C4-2B (cell line): ENCODE measurements around the gene WNT7B.

Experiments used
- H3K27ac ChIP-seq: fragments of 450-650 bp; 2 replicates; pipeline ENCODE4 v1.5.1; 2017
- ZFX ChIP-seq: fragments of 450-650 bp; IDR thresholded peaks from 2 replicates; pipeline ENCODE4 v1.6.1; 2017
- TF ChIP-seq, protein P1 (sequence below): fragments of 450-650 bp; conservative IDR thresholded peaks from 2 replicates; pipeline ENCODE4 v1.5.1; 2017; ENCODE audit warnings: mild to moderate bottlenecking

The WNT7B gene

DNA sequence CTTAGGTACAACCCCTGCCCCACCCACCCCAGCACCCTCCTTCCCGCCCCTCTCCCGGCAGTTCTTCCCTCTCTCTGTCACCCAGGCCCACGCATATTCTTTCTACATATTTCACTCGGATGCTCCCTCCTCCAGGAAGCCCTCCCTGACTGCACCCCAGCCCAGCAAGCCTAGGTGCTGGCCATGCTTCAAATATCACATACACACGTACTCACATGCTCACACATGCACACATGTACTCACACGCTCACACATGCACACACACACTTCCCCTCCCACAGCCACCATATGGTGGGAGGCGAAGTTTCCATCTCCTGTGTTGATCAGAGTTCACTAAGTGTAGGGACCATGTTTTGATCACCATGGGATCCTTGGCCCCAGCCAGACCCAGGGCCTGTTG, 90.4 kb downstream of the WNT7B start:
- TF ChIP-seq ZFX = no peak
- TF ChIP-seq, protein P1, sequence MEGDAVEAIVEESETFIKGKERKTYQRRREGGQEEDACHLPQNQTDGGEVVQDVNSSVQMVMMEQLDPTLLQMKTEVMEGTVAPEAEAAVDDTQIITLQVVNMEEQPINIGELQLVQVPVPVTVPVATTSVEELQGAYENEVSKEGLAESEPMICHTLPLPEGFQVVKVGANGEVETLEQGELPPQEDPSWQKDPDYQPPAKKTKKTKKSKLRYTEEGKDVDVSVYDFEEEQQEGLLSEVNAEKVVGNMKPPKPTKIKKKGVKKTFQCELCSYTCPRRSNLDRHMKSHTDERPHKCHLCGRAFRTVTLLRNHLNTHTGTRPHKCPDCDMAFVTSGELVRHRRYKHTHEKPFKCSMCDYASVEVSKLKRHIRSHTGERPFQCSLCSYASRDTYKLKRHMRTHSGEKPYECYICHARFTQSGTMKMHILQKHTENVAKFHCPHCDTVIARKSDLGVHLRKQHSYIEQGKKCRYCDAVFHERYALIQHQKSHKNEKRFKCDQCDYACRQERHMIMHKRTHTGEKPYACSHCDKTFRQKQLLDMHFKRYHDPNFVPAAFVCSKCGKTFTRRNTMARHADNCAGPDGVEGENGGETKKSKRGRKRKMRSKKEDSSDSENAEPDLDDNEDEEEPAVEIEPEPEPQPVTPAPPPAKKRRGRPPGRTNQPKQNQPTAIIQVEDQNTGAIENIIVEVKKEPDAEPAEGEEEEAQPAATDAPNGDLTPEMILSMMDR = no peak
- peak overlapping the region; percentile 95 for H3K27ac ChIP-seq

DNA sequence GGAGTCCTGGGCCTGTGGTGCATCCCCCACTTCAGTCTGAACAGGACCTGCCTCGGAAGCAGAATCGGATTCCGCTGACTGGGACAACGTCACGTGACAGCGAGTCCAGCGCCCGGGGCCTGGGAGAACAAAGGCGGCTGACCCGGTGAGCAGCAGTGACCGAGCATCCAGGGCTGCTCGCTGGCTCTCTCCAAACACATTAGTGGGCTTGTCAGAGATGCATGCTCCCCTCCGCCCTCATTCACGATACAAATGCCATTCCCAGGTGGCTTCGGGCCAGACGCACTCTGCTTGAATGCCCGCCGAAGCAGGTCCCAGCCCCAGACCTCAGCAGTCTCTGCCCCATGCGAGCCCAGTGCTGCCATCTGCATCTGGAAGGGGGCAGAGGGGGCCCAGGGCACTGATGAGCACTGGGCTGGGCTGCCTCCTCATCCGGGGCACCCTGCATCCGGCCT, 91.0 kb downstream of the WNT7B start:
- TF ChIP-seq ZFX = no peak
- TF ChIP-seq, protein P1 = no peak
- H3K27ac ChIP-seq = no peak overlapping the region

DNA sequence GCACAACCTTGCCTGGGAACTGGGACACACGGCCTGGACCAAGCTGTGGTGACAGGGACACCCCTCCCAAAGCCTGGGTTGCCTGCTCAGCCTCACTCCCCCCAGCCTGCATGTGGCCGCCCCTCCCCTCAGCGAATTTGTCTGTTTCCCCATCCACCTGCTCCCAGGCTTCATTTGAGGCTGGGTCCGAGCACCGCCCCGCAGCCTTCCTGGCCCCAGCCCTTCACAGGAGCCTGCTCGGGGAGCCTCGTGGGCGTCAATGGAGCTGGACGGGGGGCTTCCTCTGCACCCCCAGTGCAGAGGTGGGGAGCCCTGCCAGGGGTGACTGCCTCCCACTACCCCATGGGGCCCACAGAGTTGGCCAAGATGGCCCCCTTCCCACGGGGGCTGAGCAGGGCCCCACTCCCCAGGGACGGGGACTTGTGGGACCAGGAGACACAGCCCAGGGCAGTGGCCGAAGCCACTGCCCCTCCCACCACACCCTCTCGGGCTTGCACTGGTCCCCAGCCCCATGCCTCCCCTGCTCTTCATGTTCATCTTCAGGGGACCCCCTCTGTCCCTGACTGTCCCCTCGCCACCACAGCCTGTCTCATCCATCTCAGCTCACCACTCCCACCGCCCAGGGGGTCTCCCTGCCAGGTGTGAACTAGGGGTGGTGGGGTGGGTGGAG, 91.7 kb downstream of the WNT7B start:
- TF ChIP-seq ZFX = no peak
- TF ChIP-seq, protein P1 = no peak
- H3K27ac ChIP-seq = no peak overlapping the region

DNA sequence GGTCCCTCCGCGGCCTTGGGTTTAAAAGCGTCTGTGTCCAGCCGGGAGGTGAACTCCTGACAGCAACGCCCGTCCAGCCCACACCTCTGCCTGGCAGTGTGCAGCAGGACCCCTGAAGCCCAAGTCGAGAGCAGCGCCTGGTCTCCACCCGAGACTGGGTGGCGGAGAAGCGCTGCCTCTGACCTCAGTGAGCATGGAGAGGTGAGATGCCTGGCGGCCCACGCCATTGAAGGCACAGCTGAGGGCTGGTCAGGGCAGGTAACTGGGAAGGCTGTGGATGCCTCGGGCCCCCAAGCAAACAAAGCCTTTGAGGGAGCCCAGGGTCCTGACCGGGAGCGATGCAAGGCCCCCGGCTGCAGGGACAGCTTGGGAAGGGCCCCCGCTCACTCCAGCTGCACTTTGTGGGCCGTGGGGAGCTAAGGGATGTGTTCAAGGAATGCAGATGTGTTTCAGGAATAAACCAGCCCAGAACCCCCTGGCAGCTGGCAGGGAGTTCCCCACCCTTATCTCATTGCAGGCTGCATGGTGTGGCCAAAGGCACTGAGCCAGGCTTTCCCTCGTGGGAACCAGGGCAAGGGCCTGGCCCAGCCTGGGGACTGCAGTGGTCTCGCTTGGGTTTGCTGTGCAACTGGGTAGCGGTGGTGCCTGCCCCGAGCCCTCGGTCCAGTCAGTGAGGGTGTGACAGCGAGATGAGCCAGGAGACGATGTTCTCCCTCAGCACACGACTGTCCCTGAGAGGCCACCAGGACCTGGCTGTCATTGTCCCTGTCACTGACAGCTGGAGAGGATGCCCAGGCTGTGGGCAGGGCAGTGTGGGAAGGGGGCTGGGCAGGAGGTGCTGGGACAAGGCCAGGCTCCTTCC, 92.5 kb downstream of the WNT7B start:
- H3K27ac ChIP-seq = no peak overlapping the region
- TF ChIP-seq, protein P1 = no peak
- no peak for TF ChIP-seq ZFX

DNA sequence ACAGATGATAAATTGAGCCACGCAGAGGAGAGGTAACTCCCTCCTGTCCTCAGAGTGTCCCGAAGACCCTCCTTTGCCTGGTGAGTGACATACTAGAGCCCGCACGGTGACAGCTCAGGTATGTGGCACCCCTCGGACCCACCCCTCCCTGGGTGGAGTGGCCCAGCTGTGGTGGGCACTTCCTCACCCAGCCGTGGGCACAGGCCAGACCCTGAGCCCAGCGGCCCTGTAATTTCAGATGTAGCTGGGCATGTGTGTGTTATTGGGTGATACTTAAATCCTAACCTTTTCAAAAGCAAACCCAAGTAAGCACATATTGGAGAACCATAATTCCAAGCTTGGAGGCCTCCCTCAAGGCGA, 93.2 kb downstream of the WNT7B start:
- no peak for TF ChIP-seq ZFX
- TF ChIP-seq, protein P1 = no peak
- no peak overlapping the region for H3K27ac ChIP-seq

DNA sequence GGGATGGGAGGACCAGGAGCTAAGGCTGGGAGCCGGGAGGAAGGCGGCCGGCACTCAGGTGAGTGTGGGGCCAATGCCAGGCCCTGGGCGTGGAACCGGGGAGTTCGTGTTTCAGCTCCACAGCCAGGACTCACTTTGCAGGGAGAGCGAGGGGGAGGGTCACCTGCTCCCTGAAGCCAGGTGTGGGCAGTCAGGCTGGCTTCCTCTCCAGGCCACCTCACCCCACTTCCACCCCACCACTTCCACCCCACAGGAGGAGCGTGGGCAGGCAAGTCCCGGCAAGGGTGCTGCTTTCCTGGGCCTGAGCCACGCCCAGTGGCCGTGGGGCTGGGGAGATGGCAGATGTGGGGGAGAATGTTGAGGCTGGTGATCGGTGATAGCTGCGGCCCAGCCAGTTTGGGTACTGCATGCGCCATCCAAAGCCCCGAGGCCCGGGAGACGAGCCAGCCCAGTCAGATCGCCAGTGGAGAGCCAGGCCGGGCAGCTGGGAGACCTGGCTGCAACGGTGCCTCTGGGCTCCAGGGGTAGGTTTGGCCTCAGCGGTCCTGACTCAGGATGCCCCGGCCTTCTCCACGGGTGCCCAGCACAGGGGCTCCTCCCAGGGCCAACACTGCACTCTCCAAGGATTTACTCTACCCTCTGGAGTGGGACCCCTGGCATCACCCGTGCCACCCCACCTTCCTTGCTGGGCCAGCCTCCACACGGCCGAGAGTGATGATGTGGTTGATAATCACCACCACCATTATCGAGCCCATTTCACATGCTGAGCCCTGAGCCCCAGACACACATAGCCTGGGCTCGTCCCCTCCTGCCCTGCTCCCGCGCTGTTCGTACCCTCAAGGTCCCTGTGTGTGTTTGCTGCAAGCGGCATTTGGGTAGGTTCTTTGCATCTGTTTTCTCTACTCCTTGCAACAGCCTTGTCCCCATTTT, 93.8 kb downstream of the WNT7B start:
- no peak for TF ChIP-seq ZFX
- TF ChIP-seq, protein P1 = no peak
- H3K27ac ChIP-seq = no peak overlapping the region
